BLaER1 (cell line): ENCODE data around the gene CACNA1C.

Source experiments
- H3K27ac ChIP-seq: shearing (Covaris generic); formaldehyde crosslinking; 2 replicates; pipeline ENCODE4 v1.8.1; 2022
- H3K27me3 ChIP-seq: shearing (Covaris generic); formaldehyde crosslinking; 2 replicates; pipeline ENCODE4 v1.8.1; 2022
- H3K36me3 ChIP-seq: shearing (Covaris generic); formaldehyde crosslinking; 2 replicates; pipeline ENCODE4 v1.8.1; 2022
- H3K4me1 ChIP-seq: shearing (Covaris generic); formaldehyde crosslinking; 2 replicates; pipeline ENCODE4 v1.8.1; 2022
- H3K4me2 ChIP-seq: shearing (Covaris generic); formaldehyde crosslinking; 2 replicates; pipeline ENCODE4 v1.8.1; 2022
- H3K4me3 ChIP-seq: shearing (Covaris generic); formaldehyde crosslinking; 2 replicates; pipeline ENCODE4 v1.8.1; 2022
- H3K9ac ChIP-seq: shearing (Covaris generic); formaldehyde crosslinking; 2 replicates; pipeline ENCODE4 v1.8.1; 2022
- H3K9me3 ChIP-seq: shearing (Covaris generic); formaldehyde crosslinking; 2 replicates; pipeline ENCODE4 v1.8.1; 2022
- H4K20me1 ChIP-seq: shearing (Covaris generic); formaldehyde crosslinking; 2 replicates; pipeline ENCODE4 v1.8.1; 2022
- Cebpa-rat ChIP-seq: shearing (Covaris generic); IDR thresholded peaks from 2 replicates; pipeline ENCODE4 v1.8.1; 2022

The CACNA1C gene

DNA sequence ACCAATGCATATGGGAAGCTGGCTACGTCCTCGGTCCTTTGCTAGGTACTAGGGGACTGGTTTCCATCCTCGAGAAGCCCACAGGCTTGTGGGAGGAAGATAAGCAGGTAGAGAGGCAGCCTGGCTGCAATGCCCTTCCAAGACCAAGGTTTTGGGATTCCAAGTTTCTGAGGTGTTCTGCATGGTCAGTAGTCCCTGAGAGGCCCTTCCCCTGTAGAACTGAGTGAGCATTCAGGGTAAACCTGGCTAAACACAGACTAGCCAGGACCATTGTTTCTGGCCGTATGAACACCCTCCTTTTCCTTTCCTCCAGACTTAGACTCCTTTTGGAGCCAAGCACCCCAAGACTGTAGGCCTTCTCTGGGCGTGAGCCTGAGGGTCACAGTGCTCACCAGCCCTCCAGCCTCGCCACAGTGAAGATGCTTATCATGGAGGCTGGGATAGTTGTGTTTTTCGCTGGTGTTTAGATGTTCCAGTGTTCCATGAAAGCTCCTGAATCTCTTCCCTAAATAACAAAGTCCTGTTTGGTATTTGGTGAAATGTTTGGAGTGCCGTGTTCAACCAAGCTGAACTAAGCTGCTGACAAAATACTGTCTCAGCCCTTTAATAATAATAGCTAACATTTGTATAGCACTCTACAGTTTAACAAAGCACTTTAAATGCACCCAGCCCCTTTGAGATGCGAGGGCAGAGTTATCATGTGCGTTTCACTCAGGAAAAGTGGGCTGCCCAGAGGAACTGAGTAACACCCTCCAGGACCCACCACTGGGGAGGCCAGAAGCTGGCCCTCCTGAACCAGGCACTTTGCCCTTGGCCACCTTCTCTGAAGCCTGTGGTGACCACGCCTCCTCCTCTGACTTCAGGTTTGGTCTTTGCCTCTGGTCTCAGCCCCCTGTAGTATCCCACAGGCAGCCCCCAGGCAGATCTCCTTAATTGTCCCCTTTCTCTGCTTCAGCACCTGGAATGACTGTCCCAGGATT lies 284.5 kb downstream of the CACNA1C start:
- TF ChIP-seq Cebpa-rat = no peak
- Histone ChIP-seq H3K4me1 (peaks cover 54% of the 10 kb centered on the region), H3K4me3 (no peak overlapping the region), H3K9ac (no peak overlapping the region), H3K27me3 (no peaks in the 10 kb centered on the region), H3K36me3 (no peaks in the 10 kb centered on the region), H3K27ac (0 out of 2 replicates have a peak overlapping the region, but pooled peaks have one; percentile 38), H4K20me1 (no peaks in the 10 kb centered on the region), H3K4me2 (peak overlapping the region; percentile 68), H3K9me3 (no peaks in the 10 kb centered on the region)

DNA sequence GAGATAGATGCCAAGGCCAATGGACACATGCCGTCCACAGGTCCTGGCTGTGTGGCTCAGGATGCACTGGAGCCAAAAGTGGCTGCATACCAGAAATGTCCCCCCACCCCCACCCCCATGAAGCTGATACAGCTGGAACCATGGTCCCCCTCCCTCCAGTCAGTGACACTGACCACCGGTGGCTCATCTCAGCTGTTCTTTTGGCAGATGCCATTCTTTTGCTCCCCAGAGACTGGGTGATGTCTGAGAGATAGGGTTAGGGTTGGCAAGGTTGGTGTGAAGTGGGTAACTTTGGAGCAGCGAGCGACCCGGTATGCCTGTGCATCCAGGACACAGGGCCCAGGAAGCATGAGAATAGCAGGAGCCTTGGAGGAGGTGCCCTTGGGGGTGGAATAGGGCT lies 285.6 kb downstream of the CACNA1C start:
- no peak overlapping the region for H3K9ac ChIP-seq
- no peak overlapping the region for H3K27ac ChIP-seq
- TF ChIP-seq Cebpa-rat = no peak
- H4K20me1 ChIP-seq = no peaks in the 10 kb centered on the region
- no peak overlapping the region for H3K4me3 ChIP-seq
- H3K4me1 ChIP-seq = peaks cover 52% of the 10 kb centered on the region
- no peaks in the 10 kb centered on the region for H3K27me3 ChIP-seq
- peak overlapping the region; percentile 68; the same call in 1 of the 2 replicates for H3K4me2 ChIP-seq
- no peaks in the 10 kb centered on the region for H3K9me3 ChIP-seq
- H3K36me3 ChIP-seq = no peaks in the 10 kb centered on the region

DNA sequence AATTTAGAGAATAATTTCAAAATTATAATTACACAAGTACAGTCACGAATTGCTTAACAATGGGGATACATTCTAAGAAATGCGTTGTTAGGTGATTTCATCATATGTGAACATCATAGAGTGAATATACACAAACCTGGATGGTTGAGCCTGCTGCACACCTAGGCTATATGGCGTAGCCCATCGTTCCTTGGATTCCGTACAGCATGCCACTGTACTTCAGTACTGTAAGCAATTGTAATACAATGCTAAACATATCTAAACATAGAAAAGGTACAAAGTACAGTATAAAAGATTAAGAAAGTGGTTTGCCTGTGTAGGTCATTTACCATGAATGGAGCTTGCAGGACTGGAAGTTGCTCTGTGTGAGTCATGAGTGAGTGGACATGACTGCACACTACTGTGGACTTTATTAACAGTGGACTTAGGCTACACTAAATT lies 286.2 kb downstream of the CACNA1C start:
- no peak for TF ChIP-seq Cebpa-rat
- Histone ChIP-seq H3K9me3 (no peaks in the 10 kb centered on the region), H3K27me3 (no peaks in the 10 kb centered on the region), H3K36me3 (no peaks in the 10 kb centered on the region), H3K27ac (no peak overlapping the region), H3K4me2 (no peak overlapping the region), H3K4me3 (no peak overlapping the region), H3K9ac (no peak overlapping the region), H4K20me1 (no peaks in the 10 kb centered on the region), H3K4me1 (peaks cover 45% of the 10 kb centered on the region)

DNA sequence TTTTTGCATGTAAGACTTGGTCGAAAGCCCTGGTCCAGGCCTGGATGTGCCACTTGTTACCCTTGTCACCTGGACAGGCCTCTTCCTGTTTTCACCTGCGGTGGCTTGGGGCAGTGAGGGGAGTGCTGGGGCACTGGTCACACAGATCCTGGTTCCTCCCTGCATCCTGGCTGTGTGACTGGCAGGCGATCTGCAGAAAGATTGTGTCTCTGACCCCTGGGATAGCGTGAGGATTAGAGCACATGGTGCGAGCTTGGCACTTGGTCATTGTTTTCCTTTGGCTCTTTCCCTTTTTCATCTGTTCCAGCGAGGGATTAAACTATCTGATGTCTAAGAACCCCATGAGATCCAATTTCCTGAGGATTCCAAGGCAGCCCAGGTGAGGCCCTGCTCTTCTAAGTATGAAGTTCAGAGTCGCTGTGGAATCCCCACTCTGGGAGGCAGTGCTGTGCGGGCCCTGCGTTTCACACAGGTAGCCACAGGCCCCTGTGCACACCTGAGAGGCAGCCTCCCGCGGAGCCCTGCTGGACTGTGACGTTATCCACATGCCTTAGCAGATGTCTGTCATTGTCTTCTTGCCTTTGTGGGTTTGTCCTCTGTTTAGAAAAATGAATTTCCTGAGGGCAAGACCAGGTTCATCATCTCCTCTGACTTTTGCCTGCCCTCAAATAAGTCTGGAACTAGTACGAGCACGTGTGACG lies 288.4 kb downstream of the CACNA1C start:
- Histone ChIP-seq H3K4me3 (no peak overlapping the region), H3K9me3 (no peaks in the 10 kb centered on the region), H3K4me2 (no peak overlapping the region), H4K20me1 (no peaks in the 10 kb centered on the region), H3K27ac (no peak overlapping the region), H3K9ac (no peak overlapping the region), H3K4me1 (peaks cover 39% of the 10 kb centered on the region), H3K36me3 (no peaks in the 10 kb centered on the region), H3K27me3 (no peaks in the 10 kb centered on the region)
- no peak for TF ChIP-seq Cebpa-rat

DNA sequence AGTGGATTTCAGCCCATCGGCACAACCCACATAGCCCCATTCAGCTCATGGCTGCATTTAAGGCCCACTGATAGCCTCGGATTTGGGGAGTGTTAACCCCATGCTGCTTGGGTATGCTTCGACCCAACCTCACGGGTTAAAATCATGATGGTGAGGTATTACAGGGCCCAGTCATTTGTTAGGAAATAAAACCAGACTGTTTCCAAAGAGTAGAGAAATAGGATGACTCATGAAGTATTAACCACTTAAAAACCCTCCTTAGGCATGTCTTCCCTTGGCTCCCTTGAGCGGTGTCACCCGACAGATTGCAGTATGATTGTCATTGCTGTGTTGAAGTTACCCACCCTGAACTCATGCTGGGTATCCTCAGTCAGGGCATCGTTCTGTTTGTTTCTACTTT lies 289.1 kb downstream of the CACNA1C start:
- no peaks in the 10 kb centered on the region for H3K27me3 ChIP-seq
- no peaks in the 10 kb centered on the region for H3K9me3 ChIP-seq
- no peak overlapping the region for H3K27ac ChIP-seq
- peaks cover 32% of the 10 kb centered on the region for H3K4me1 ChIP-seq
- no peak overlapping the region for H3K4me2 ChIP-seq
- H4K20me1 ChIP-seq = no peaks in the 10 kb centered on the region
- H3K4me3 ChIP-seq = no peak overlapping the region
- no peak for TF ChIP-seq Cebpa-rat
- no peaks in the 10 kb centered on the region for H3K36me3 ChIP-seq
- H3K9ac ChIP-seq = no peak overlapping the region

DNA sequence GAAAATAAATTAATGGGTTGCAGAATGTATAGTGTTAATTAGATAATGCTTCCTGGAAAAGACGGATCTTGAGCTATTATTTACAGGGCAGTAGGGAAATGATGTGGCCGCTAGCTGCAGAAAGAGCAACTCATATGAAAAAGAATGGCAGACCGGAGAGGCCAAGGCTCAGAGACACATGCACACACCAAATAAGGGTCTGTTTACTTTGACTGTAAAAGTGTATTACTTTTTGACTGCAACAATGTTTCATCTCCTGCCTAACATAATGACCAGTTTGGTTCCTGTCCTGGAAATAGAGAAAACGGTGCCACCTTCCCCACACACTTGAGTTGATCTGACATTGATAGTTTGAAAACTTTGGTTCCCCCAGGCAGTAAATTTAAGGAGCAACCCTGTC lies 290.9 kb downstream of the CACNA1C start:
- Histone ChIP-seq H3K27ac (no peak overlapping the region), H3K4me1 (peaks cover 31% of the 10 kb centered on the region), H3K9me3 (no peaks in the 10 kb centered on the region), H3K36me3 (no peaks in the 10 kb centered on the region), H3K9ac (no peak overlapping the region), H4K20me1 (no peaks in the 10 kb centered on the region), H3K27me3 (no peaks in the 10 kb centered on the region), H3K4me2 (no peak overlapping the region), H3K4me3 (no peak overlapping the region)
- TF ChIP-seq Cebpa-rat = no peak

DNA sequence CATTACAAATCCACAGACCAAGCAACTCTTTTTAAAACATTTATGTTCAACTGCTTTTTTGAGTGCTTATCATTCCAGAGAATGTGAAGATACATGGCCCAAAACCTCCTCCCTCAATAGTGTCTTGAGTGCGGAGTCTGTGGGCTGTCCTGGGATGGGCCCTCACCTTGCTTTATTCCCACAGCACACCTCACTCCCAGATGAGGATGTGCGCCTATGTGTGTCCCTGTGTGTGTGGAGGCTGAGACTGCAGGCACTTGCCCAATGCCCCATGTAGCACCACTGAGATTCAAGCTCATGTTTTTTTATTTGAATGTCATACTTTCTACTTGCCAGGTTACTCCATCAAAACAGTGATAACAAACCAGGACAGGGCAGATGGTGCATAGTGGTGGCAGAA lies 291.7 kb downstream of the CACNA1C start:
- Histone ChIP-seq H3K27ac (no peak overlapping the region), H3K9ac (no peak overlapping the region), H3K4me3 (no peak overlapping the region), H3K4me1 (peaks cover 38% of the 10 kb centered on the region), H4K20me1 (no peaks in the 10 kb centered on the region), H3K9me3 (no peaks in the 10 kb centered on the region), H3K4me2 (0 out of 2 replicates have a peak overlapping the region, but pooled peaks have one; percentile 35), H3K36me3 (no peaks in the 10 kb centered on the region), H3K27me3 (no peaks in the 10 kb centered on the region)
- no peak for TF ChIP-seq Cebpa-rat

DNA sequence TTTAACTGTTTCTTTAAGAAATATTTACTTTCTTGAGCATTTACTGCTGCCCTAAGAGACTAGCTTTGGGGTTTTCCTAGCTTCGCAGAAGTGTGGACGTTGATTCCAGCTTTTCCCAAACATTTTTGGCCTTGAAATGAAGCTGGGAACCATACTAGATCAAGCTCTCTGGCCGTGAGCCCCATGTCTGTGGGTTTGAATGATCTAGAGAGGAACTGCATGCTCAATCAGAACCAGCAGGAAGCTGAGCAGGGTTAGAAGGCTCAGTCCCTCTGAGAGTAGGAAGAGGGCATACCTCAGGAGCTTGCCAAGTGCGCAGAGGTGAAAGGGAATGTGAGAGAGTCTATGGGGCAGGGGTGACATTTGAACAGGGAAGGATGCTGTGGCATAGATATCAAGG lies 292.1 kb downstream of the CACNA1C start:
- Histone ChIP-seq H3K4me3 (no peak overlapping the region), H3K36me3 (no peaks in the 10 kb centered on the region), H3K9me3 (no peaks in the 10 kb centered on the region), H3K9ac (no peak overlapping the region), H3K27ac (no peak overlapping the region), H4K20me1 (no peaks in the 10 kb centered on the region), H3K4me2 (peak overlapping the region; percentile 35; the same call in 1 of the 2 replicates), H3K4me1 (peaks cover 42% of the 10 kb centered on the region), H3K27me3 (no peaks in the 10 kb centered on the region)
- no peak for TF ChIP-seq Cebpa-rat

DNA sequence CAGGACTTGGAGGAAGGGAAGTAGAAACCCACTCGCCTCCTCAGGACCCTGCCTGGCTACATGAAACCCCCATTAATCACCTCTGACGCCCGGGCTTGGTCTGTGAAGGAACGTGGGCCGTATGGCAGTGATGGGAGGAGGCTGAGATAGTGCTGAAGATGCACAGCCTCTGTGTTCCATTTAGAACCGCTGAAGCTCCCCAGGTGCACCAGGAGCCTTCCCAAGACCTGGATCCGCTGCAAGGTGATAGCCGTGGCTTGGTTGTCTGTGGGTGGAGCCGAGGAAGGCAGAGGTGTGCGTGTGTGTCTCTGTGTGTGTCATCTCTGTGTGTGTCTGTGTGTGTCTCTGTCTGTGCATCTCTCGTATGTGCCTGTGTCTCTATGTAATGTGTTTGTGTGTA lies 293.1 kb downstream of the CACNA1C start:
- Histone ChIP-seq H4K20me1 (no peaks in the 10 kb centered on the region), H3K27ac (no peak overlapping the region), H3K36me3 (no peaks in the 10 kb centered on the region), H3K4me1 (peaks cover 52% of the 10 kb centered on the region), H3K4me2 (no peak overlapping the region), H3K9ac (no peak overlapping the region), H3K27me3 (no peaks in the 10 kb centered on the region), H3K4me3 (no peak overlapping the region), H3K9me3 (no peaks in the 10 kb centered on the region)
- TF ChIP-seq Cebpa-rat = no peak

DNA sequence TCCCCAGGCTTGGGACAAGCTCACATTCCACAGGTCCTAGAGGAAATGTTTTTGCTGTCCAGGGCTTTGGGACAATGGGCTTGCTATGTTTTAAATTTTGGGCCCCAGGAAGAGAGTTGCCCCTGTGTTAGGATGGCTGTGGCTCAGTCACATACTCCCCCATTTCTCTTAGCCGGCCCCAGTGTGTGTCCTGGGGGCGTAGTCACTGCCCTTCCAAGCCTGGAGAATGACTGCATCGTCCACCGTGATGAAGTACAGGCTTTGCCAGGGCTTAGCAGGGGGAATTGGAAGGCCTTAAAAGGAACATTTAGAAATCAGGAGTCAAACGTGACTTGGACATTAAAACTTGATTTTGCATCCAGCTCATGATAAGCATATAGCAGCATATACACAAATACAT lies 293.6 kb downstream of the CACNA1C start:
- Histone ChIP-seq H4K20me1 (no peaks in the 10 kb centered on the region), H3K4me1 (peaks cover 57% of the 10 kb centered on the region), H3K36me3 (no peaks in the 10 kb centered on the region), H3K27me3 (no peaks in the 10 kb centered on the region), H3K9me3 (no peaks in the 10 kb centered on the region), H3K4me2 (no peak overlapping the region), H3K9ac (no peak overlapping the region), H3K4me3 (no peak overlapping the region), H3K27ac (no peak overlapping the region)
- no peak for TF ChIP-seq Cebpa-rat
